BLaER1 treated with 17β-estradiol and CSF1 and Interleukin-3, amounts not matched to agents 10 nM and 100 nM (cell line): ENCODE results near the gene POC1A.

Experiments used
- H3K27ac ChIP-seq, 11 experiments: shearing (Covaris generic); formaldehyde crosslinking; 2 replicates each; pipeline ENCODE4 v1.8.1; 2022
- H3K27me3 ChIP-seq, 11 experiments: shearing (Covaris generic); formaldehyde crosslinking; 2 replicates each; pipeline ENCODE4 v1.8.1; 2022
- H3K36me3 ChIP-seq, 11 experiments: shearing (Covaris generic); formaldehyde crosslinking; 2 replicates each; pipeline ENCODE4 v1.8.1; 2022
- H3K4me1 ChIP-seq, 10 experiments: shearing (Covaris generic); formaldehyde crosslinking; 2 replicates each; pipeline ENCODE4 v1.8.1; 2022
- H3K4me2 ChIP-seq, 11 experiments: shearing (Covaris generic); formaldehyde crosslinking; 2 replicates each; pipeline ENCODE4 v1.8.1; 2022
- H3K4me3 ChIP-seq, 10 experiments: shearing (Covaris generic); formaldehyde crosslinking; 2 replicates each; pipeline ENCODE4 v1.8.1; 2022
- H3K9ac ChIP-seq, 11 experiments: shearing (Covaris generic); formaldehyde crosslinking; 2 replicates each; pipeline ENCODE4 v1.8.1; 2022
- H3K9me3 ChIP-seq, 11 experiments: shearing (Covaris generic); formaldehyde crosslinking; replicated peaks in 1 of 11; 2 replicates each; pipeline ENCODE4 v1.8.1; 2022
- H4K20me1 ChIP-seq, 11 experiments: shearing (Covaris generic); formaldehyde crosslinking; 2 replicates each; pipeline ENCODE4 v1.8.1; 2022
- Cebpa-rat ChIP-seq, 11 experiments: shearing (Covaris generic); IDR thresholded peaks; 2 replicates each; pipeline ENCODE4 v1.8.1; 2022

POC1A gene

DNA sequence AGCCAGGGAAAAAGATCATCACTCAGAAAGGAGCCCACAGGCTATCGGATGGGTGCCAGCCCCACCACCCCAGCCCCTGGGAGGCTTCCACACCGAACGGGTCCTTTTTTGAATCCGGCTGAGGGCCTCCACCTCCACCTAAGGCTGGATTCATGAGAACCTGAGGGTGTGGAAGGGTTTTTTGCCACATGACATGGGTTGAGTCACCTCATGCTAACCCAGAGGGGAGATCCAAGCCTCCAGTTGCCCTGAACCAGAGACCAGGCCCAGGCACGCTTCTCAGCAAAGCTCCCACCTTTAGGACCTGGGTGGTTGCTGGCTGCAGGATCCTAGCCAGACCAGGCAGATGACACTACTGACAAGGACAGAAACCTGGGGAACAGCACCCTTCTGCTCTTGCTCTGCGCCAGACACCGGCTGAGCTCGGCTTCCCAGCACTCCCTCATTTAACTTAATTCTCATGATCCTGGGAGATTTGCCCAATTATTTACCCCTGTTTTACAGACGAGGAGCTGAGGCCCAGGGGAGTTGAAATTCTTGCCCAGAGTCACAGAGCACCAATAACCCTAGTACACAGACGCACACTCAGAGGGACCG is 123.4 kb downstream of the POC1A start:
- H3K27ac ChIP-seq: no peak overlapping the region
- no peak overlapping the region for H3K9ac ChIP-seq
- H3K9me3 ChIP-seq: peaks cover 0 to 15% (median 0%) of the 10 kb centered on the region in 11 experiments; a peak in 3 of 22 replicates
- H3K4me1 ChIP-seq: peaks cover 9 to 57% (median 31%) of the 10 kb centered on the region in 10 experiments
- H3K4me3 ChIP-seq: no peak overlapping the region
- H4K20me1 ChIP-seq: no peaks in the 10 kb centered on the region
- no peaks in the 10 kb centered on the region for H3K36me3 ChIP-seq
- H3K27me3 ChIP-seq: no peaks in the 10 kb centered on the region
- H3K4me2 ChIP-seq: no peak overlapping the region
- no peak for TF ChIP-seq Cebpa-rat (IDR thresholded peaks at IDR 0.05)

DNA sequence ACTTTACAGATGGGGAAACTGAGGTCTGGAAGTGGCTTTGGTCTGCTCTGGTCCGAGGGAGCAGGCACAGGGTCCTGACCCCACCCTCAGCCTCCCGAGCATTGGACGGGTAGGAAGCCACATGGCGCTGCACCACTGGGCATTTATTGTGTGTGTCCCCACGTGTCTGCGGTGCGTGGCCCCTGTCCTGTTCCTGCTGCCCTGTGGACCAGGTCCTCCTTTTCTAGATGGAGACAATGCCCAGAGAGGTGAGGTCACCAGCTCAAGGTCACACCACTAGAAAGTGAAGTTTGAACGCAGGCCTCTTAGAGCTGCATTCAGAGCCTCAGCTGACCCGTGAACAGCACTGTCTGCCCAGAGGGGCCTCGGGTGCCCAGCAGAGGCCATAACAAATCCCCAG is 124.7 kb downstream of the POC1A start:
- Histone ChIP-seq H3K9me3 (peaks cover 0 to 15% (median 0%) of the 10 kb centered on the region in 11 experiments; a peak in 3 of 22 replicates), H3K27ac (peak overlapping the region in 1 of 11 experiments; percentile 10; a peak in 1 of 22 replicates), H3K9ac (no peak overlapping the region), H3K27me3 (no peaks in the 10 kb centered on the region), H3K36me3 (no peaks in the 10 kb centered on the region), H4K20me1 (no peaks in the 10 kb centered on the region), H3K4me1 (peaks cover 20 to 63% (median 41%) of the 10 kb centered on the region in 10 experiments), H3K4me3 (no peak overlapping the region), H3K4me2 (peak overlapping the region in 10 of 11 experiments; percentile 22 to 76 (median 62); a peak in 11 of 22 replicates)
- TF ChIP-seq Cebpa-rat (IDR thresholded peaks at IDR 0.05): no peak

DNA sequence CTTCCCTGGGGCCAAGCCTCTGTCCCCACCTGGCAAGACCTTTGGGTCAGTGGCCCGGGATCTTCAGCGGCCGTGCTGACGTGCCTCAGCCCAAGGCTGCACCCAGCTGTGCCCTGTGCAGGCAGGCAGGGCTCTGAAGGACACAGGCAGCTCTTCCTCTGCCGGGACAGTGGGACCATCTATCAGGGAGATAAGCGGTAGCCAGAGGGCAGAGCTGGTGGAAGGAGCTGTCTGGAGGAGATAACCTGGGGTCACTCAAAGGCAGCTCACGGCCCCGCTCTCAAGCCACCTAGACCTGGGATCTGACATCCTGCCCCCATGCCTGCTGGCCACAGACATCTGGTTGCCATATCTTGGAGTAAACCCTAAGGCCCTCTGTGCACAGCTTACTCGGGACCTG is 125.2 kb downstream of the POC1A start:
- no peak for TF ChIP-seq Cebpa-rat (IDR thresholded peaks at IDR 0.05)
- H3K9me3 ChIP-seq: peaks cover 0 to 15% (median 0%) of the 10 kb centered on the region in 11 experiments; a peak in 3 of 22 replicates
- peak overlapping the region; percentile 46 to 76 (median 60); a peak in 21 of 22 replicates for H3K4me2 ChIP-seq
- H3K4me1 ChIP-seq: peaks cover 25 to 68% (median 46%) of the 10 kb centered on the region in 10 experiments
- no peak overlapping the region for H3K9ac ChIP-seq
- H3K36me3 ChIP-seq: no peaks in the 10 kb centered on the region
- H4K20me1 ChIP-seq: no peaks in the 10 kb centered on the region
- no peak overlapping the region for H3K4me3 ChIP-seq
- peak overlapping the region in 3 of 11 experiments; percentile 10 to 12 (median 11); a peak in 1 of 22 replicates for H3K27ac ChIP-seq
- no peaks in the 10 kb centered on the region for H3K27me3 ChIP-seq

DNA sequence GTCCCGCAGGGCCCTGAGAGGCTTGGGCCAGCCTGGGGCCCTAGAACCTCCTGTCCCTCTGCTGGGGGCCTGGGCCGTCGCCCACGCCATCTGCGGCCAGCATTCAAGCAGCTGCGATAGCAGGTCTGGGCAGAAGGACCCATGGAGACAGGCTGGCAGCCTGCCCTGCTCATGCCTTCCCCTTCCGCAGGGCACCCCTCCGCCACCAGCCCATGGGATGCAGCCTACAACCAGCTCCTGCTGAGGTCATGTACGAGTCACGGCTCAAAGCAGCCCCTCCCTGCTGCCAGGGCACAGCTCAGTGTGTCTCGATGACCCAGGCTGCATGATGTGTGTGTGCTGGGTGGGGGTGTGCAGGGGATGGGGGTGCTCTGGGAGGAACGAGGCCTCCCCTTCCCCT is 125.7 kb downstream of the POC1A start:
- H4K20me1 ChIP-seq: no peaks in the 10 kb centered on the region
- H3K4me3 ChIP-seq: no peak overlapping the region
- H3K9me3 ChIP-seq: peaks cover 0 to 15% (median 0%) of the 10 kb centered on the region in 11 experiments; a peak in 3 of 22 replicates
- peaks cover 30 to 73% (median 51%) of the 10 kb centered on the region in 10 experiments for H3K4me1 ChIP-seq
- H3K9ac ChIP-seq: 0 out of 22 replicates have a peak overlapping the region, but pooled peaks of 2 of the 11 experiments have one; percentile 23 to 28
- no peaks in the 10 kb centered on the region for H3K36me3 ChIP-seq
- no peak for TF ChIP-seq Cebpa-rat (IDR thresholded peaks at IDR 0.05)
- H3K27me3 ChIP-seq: no peaks in the 10 kb centered on the region
- peak overlapping the region; percentile 46 to 76 (median 60) for H3K4me2 ChIP-seq
- H3K27ac ChIP-seq: peak overlapping the region in 2 of 11 experiments; percentile 11 to 12; a peak in 1 of 22 replicates

DNA sequence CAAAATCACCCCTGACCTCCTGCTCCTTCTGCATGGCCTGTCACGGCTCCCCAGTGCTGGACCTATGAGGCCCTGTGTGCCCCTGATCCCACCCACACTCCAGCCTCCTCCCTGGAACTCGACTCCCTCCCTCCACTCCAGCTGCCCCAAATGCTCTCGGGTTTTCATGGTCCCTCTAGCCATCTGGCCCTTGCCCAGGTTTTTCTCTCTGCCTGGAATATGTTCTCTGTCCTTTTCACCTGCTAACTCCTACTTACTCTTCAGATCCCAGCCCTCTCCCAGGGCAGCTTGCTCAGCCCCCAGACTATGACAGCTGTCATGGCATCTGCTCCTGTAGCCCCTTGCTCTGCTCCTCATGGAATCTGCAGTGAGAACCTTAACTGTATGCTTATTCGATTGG is 128.2 kb downstream of the POC1A start:
- peaks cover 55 to 88% (median 76%) of the 10 kb centered on the region in 10 experiments for H3K4me1 ChIP-seq
- H3K27ac ChIP-seq: peak overlapping the region in 1 of 11 experiments; percentile 40; a peak in 3 of 22 replicates
- H3K4me2 ChIP-seq: peak overlapping the region in 10 of 11 experiments; percentile 27 to 98 (median 88); a peak in 15 of 22 replicates
- no peak overlapping the region for H3K4me3 ChIP-seq
- peaks cover 0 to 3% (median 0%) of the 10 kb centered on the region in 11 experiments; a peak in 2 of 22 replicates for H3K9me3 ChIP-seq
- H3K9ac ChIP-seq: no peak overlapping the region
- TF ChIP-seq Cebpa-rat (IDR thresholded peaks at IDR 0.05): no peak
- no peaks in the 10 kb centered on the region for H4K20me1 ChIP-seq
- no peaks in the 10 kb centered on the region for H3K27me3 ChIP-seq
- H3K36me3 ChIP-seq: no peaks in the 10 kb centered on the region

DNA sequence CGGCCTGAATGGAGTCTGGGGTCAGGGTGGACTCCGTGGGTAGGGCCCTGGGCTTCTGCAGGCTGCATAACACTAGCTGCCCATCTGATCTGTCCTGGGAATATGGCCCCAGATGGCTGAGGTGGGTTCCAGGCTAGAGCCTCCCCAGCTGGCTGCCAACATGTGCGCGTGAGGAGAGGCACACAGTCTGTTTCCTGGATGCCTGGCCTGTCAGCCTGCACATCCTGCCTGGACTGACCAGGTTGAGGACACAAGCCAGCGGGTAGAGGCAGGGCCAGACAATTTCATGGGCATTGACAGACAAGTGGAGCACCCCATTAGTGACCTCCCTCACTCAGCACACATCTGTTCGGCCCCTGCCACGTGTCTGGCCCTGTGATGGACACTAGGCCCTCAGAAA is 128.8 kb downstream of the POC1A start:
- TF ChIP-seq Cebpa-rat (IDR thresholded peaks at IDR 0.05): no peak
- peaks cover 61 to 94% (median 82%) of the 10 kb centered on the region in 10 experiments for H3K4me1 ChIP-seq
- no peaks in the 10 kb centered on the region for H3K36me3 ChIP-seq
- H3K27me3 ChIP-seq: no peaks in the 10 kb centered on the region
- no peaks in the 10 kb centered on the region for H4K20me1 ChIP-seq
- no peaks in the 10 kb centered on the region for H3K9me3 ChIP-seq
- H3K9ac ChIP-seq: no peak overlapping the region
- peak overlapping the region in 2 of 11 experiments; percentile 4 to 40; a peak in 3 of 22 replicates for H3K27ac ChIP-seq
- peak overlapping the region; percentile 20 to 98 (median 86); a peak in 20 of 22 replicates for H3K4me2 ChIP-seq
- H3K4me3 ChIP-seq: no peak overlapping the region
